ENCODE results near the gene SH2B2. TPM values are rescaled to one million over a fixed set of nuclear protein-coding genes. Genes with fewer than 3 reads are reported as not detected.
A peak's percentile ranks its signal among the peaks of the same experiment; 100 is the strongest.

The SH2B2 gene
- total and polyA plus RNA-seq, 8 donors, result 3.1 to 8.2 (median 3.9) TPM

GRCh38 chr7:102282465-102283362 lies 4.0 kb upstream of the SH2B2 start:
- intact Hi-C loops (cut with DNase I), result no loop called here
- H3K27ac ChIP-seq, result no peak overlapping the region
- H3K4me1 ChIP-seq, result peaks cover 4 to 35% of the 10 kb centered on the region in 2 donors
- peak in 1 of 4 donors; percentile 76 for DNase-seq
- H3K36me3 ChIP-seq, result no peaks in the 10 kb centered on the region
- no peaks in the 10 kb centered on the region for H3K9me3 ChIP-seq
- TF ChIP-seq CTCF (IDR thresholded peaks at IDR 0.05), result no peak
- H3K27me3 ChIP-seq, result peaks cover 0 to 9% of the 10 kb centered on the region in 2 donors
- no peak overlapping the region for H3K4me3 ChIP-seq
- ATAC-seq, result no peak

GRCh38 chr7:102283477-102284189 lies 3.0 kb upstream of the SH2B2 start:
- Histone ChIP-seq H3K9me3 (no peaks in the 10 kb centered on the region), H3K36me3 (no peaks in the 10 kb centered on the region), H3K4me1 (peaks cover 4 to 44% of the 10 kb centered on the region in 2 donors), H3K27me3 (peaks cover 0 to 13% of the 10 kb centered on the region in 2 donors), H3K27ac (no peak overlapping the region), H3K4me3 (no peak overlapping the region)
- DNase-seq (peak in 1 of 4 donors; percentile 53), ATAC-seq (no peak)
- TF ChIP-seq CTCF (IDR thresholded peaks at IDR 0.05), result no peak
- intact Hi-C loops (cut with DNase I), result no loop called here

- DNase-seq, result peak in 1 of 4 donors; percentile 77
- Histone ChIP-seq H3K27me3 (peaks cover 0 to 13% of the 10 kb centered on the region in 2 donors), H3K4me3 (peak overlapping the region in 1 of 2 donors; percentile 85), H3K4me1 (peaks cover 4 to 49% of the 10 kb centered on the region in 2 donors), H3K9me3 (no peaks in the 10 kb centered on the region), H3K27ac (peak overlapping the region in 1 of 2 donors; percentile 95), H3K36me3 (no peaks in the 10 kb centered on the region)
- intact Hi-C loops (cut with DNase I), result no loop called here
- no peak for ATAC-seq
- TF ChIP-seq CTCF (IDR thresholded peaks at IDR 0.05), result no peak
These were observed 2.3 kb upstream of the SH2B2 start for GRCh38 chr7:102284399-102284798.

GRCh38 chr7:102284891-102285539 lies 1.7 kb upstream of the SH2B2 start:
- Histone ChIP-seq H3K4me3 (peak overlapping the region; percentile 9 to 85), H3K4me1 (peaks cover 4 to 45% of the 10 kb centered on the region in 2 donors), H3K36me3 (no peaks in the 10 kb centered on the region), H3K27me3 (peaks cover 0 to 13% of the 10 kb centered on the region in 2 donors), H3K27ac (peak overlapping the region; percentile 87 to 95), H3K9me3 (no peaks in the 10 kb centered on the region)
- intact Hi-C loops (cut with DNase I), result no loop called here
- peak; percentile 5 for ATAC-seq
- peak in 3 of 4 donors; percentile 16 to 94 (median 85) for DNase-seq
- no peak for TF ChIP-seq CTCF (IDR thresholded peaks at IDR 0.05)
